Trophoblast cell (in vitro differentiated cells and primary cell): ENCODE results near the gene USP20.
"Not testable (repeated sequence)": the region's sequence is repeated elsewhere in the genome, so short reads cannot be mapped to it uniquely, and the experiment has no call there.

ENCODE experiments used
- DNase-seq, 2 donors: peaks; one replicate each; pipeline ENCODE4 v3.0.0-alpha.2; 2016
- H2AFZ ChIP-seq: 2 replicates; pipeline ENCODE4 v1.6.1; 2013; ENCODE audit warnings: low read length, moderate library complexity, mild to moderate bottlenecking; ENCODE audit not compliant: insufficient read depth, poor library complexity
- H2AK5ac ChIP-seq: 2 replicates; pipeline ENCODE4 v1.6.1; 2013; ENCODE audit warnings: mild to moderate bottlenecking, low read length
- H2BK120ac ChIP-seq: 2 replicates; pipeline ENCODE4 v1.6.1; 2013; ENCODE audit warnings: low read length, mild to moderate bottlenecking, moderate library complexity; ENCODE audit not compliant: insufficient read depth, poor library complexity
- H2BK12ac ChIP-seq: 2 replicates; pipeline ENCODE4 v1.6.1; 2013; ENCODE audit warnings: mild to moderate bottlenecking, low read length, moderate library complexity
- H2BK5ac ChIP-seq: 2 replicates; pipeline ENCODE4 v1.6.1; 2013; ENCODE audit warnings: low read length, low read depth, moderate library complexity, mild to moderate bottlenecking; ENCODE audit not compliant: poor library complexity
- H3K14ac ChIP-seq: 2 replicates; pipeline ENCODE4 v1.6.1; 2013; ENCODE audit warnings: mild to moderate bottlenecking, low read length
- H3K18ac ChIP-seq: 2 replicates; pipeline ENCODE4 v1.6.1; 2013; ENCODE audit warnings: mild to moderate bottlenecking, low read length
- H3K23ac ChIP-seq: 2 replicates; pipeline ENCODE4 v1.6.1; 2013; ENCODE audit warnings: low read length
- H3K27ac ChIP-seq: 2 replicates; pipeline ENCODE4 v1.5.1; 2013; ENCODE audit warnings: low read depth, mild to moderate bottlenecking, inconsistent platforms, low read length, moderate library complexity
- H3K27me3 ChIP-seq: 2 replicates; pipeline ENCODE4 v1.6.1; 2013; ENCODE audit warnings: inconsistent platforms, mild to moderate bottlenecking, low read length, moderate library complexity; ENCODE audit not compliant: insufficient read depth
- H3K36me3 ChIP-seq, 2 experiments: 1 replicate in 1 of 2; 2 replicates in 1 of 2; pipeline ENCODE4 v1.6.1; 2013; ENCODE audit warnings: low read length in 2 of 2, mild to moderate bottlenecking in 2 of 2, moderate library complexity in 1 of 2; ENCODE audit not compliant: insufficient read depth in 2 of 2, control insufficient read depth in 1 of 2
- H3K4ac ChIP-seq: 2 replicates; pipeline ENCODE4 v1.6.1; 2013; ENCODE audit warnings: low read depth, mild to moderate bottlenecking, low read length, moderate library complexity
- H3K4me1 ChIP-seq, 2 experiments: 1 replicate in 1 of 2; 2 replicates in 1 of 2; pipeline ENCODE4 v1.6.1; 2013; ENCODE audit warnings: low read length in 2 of 2, mild to moderate bottlenecking in 2 of 2, moderate library complexity in 1 of 2; ENCODE audit not compliant: insufficient read depth in 2 of 2, control insufficient read depth in 1 of 2
- H3K4me2 ChIP-seq: 2 replicates; pipeline ENCODE4 v1.6.1; 2013; ENCODE audit warnings: inconsistent platforms, mild to moderate bottlenecking, low read length, moderate library complexity
- H3K4me3 ChIP-seq: 2 replicates; pipeline ENCODE4 v1.5.1; 2013; ENCODE audit warnings: mild to moderate bottlenecking, low read depth, low read length, inconsistent platforms
- H3K79me1 ChIP-seq: one replicate; pipeline ENCODE4 v1.6.1; 2013; ENCODE audit warnings: low read length
- H3K79me2 ChIP-seq: 2 replicates; pipeline ENCODE4 v1.6.1; 2013; ENCODE audit warnings: low read length, mild to moderate bottlenecking; ENCODE audit not compliant: control insufficient read depth, insufficient read depth, poor library complexity
- H3K9ac ChIP-seq: 2 replicates; pipeline ENCODE4 v1.6.1; 2013; ENCODE audit warnings: mild to moderate bottlenecking, low read length
- H3K9me3 ChIP-seq: 2 replicates; pipeline ENCODE4 v1.6.1; 2013; ENCODE audit warnings: low read depth, mild to moderate bottlenecking, control low read depth, inconsistent platforms, low read length; ENCODE audit not compliant: insufficient read depth
- H4K12ac ChIP-seq: 2 replicates; pipeline ENCODE4 v1.6.1; 2013; ENCODE audit warnings: low read depth, mild to moderate bottlenecking, low read length, moderate library complexity
- H4K8ac ChIP-seq: 2 replicates; pipeline ENCODE4 v1.6.1; 2013; ENCODE audit warnings: low read depth, mild to moderate bottlenecking, low read length, moderate library complexity
- H4K91ac ChIP-seq: one replicate; pipeline ENCODE4 v1.6.1; 2013; ENCODE audit warnings: low read depth, mild to moderate bottlenecking, low read length, moderate library complexity
- WGBS: extraction: QIAGEN DNeasy Blood & Tissue Kit; methylation state at CpG from one replicate; pipeline ENCODE4 v1.1.7; 2013; ENCODE audit warnings: missing lambda C conversion rate; ENCODE audit not compliant: insufficient read length, insufficient coverage; ENCODE audit errors: extremely low coverage; 5-methylcytosine and 5-hydroxymethylcytosine counted together

USP20 gene

GRCh38 chr9:129796029-129796428 is 39.2 kb upstream of the USP20 start:
- not testable (repeated sequence) for H2BK5ac ChIP-seq, H2AFZ ChIP-seq, H3K27me3 ChIP-seq, H3K4me2 ChIP-seq, H2AK5ac ChIP-seq, H3K4ac ChIP-seq, H4K8ac ChIP-seq, H4K91ac ChIP-seq, H3K9ac ChIP-seq, H3K23ac ChIP-seq, DNase-seq, H3K36me3 ChIP-seq, H3K79me1 ChIP-seq, H3K4me1 ChIP-seq, H3K27ac ChIP-seq, H3K14ac ChIP-seq, H3K9me3 ChIP-seq, H3K18ac ChIP-seq, H3K79me2 ChIP-seq, H3K4me3 ChIP-seq, H2BK12ac ChIP-seq, H4K12ac ChIP-seq, H2BK120ac ChIP-seq
- no CpG with 5 or more reads among the region's 2 CpGs for WGBS

GRCh38 chr9:129798973-129799372 is 36.3 kb upstream of the USP20 start:
- Histone ChIP-seq H3K27me3 (no peaks in the 10 kb centered on the region), H3K4me1 (peaks cover 4 to 5% of the 10 kb centered on the region in 2 experiments), H3K36me3 (no peaks in the 10 kb centered on the region), H3K18ac (no peak overlapping the region), H3K23ac (no peak overlapping the region), H3K4ac (no peak overlapping the region), H3K9me3 (no peaks in the 10 kb centered on the region), H2AK5ac (no peak overlapping the region), H3K14ac (no peak overlapping the region), H4K8ac (no peak overlapping the region), H3K4me2 (no peak overlapping the region), H2BK5ac (no peak overlapping the region), H3K27ac (no peak overlapping the region), H3K79me1 (peaks cover 2% of the 10 kb centered on the region), H4K91ac (no peak overlapping the region), H3K4me3 (no peak overlapping the region), H4K12ac (no peak overlapping the region), H3K79me2 (peaks cover 3% of the 10 kb centered on the region), H3K9ac (no peak overlapping the region), H2BK120ac (no peak overlapping the region), H2BK12ac (no peak overlapping the region), H2AFZ (no peak overlapping the region)
- no CpG with 5 or more reads among the region's 6 CpGs for WGBS
- DNase-seq = no peak

- Histone ChIP-seq H3K79me1 (peaks cover 2% of the 10 kb centered on the region), H2BK120ac (no peak overlapping the region), H3K4me1 (peaks cover 5% of the 10 kb centered on the region in 2 experiments), H2AK5ac (peak overlapping the region; percentile 47), H3K4me3 (no peak overlapping the region), H3K4ac (no peak overlapping the region), H3K27ac (no peak overlapping the region), H3K27me3 (no peaks in the 10 kb centered on the region), H2BK5ac (no peak overlapping the region), H3K18ac (no peak overlapping the region), H2BK12ac (no peak overlapping the region), H3K14ac (no peak overlapping the region), H3K23ac (no peak overlapping the region), H4K12ac (no peak overlapping the region), H3K9ac (no peak overlapping the region), H2AFZ (no peak overlapping the region), H3K9me3 (no peaks in the 10 kb centered on the region), H4K8ac (no peak overlapping the region), H4K91ac (no peak overlapping the region), H3K79me2 (peaks cover 3% of the 10 kb centered on the region), H3K36me3 (peaks cover 2 to 5% of the 10 kb centered on the region in 2 experiments), H3K4me2 (no peak overlapping the region)
- DNase-seq = no peak
- WGBS = no CpG with 5 or more reads among the region's 17 CpGs
Measured at GRCh38 chr9:129801504-129801903, 33.8 kb upstream of the USP20 start.

- peak within 1 kb of the TSS; percentile 3 for H4K91ac ChIP-seq
- H3K36me3 ChIP-seq = peaks cover 9 to 14% of the 10 kb centered on the region in 2 experiments
- peak within 1 kb of the TSS; percentile 15 for H2BK12ac ChIP-seq
- peak within 1 kb of the TSS; percentile 55 for H2AFZ ChIP-seq
- peak within 1 kb of the TSS; percentile 50 for H3K14ac ChIP-seq
- no peak within 1 kb of the TSS for H3K27ac ChIP-seq
- peak within 1 kb of the TSS; percentile 67 for H4K8ac ChIP-seq
- peaks cover 2% of the 10 kb centered on the region for H3K79me1 ChIP-seq
- no peaks in the 10 kb centered on the region for H3K9me3 ChIP-seq
- H3K4me2 ChIP-seq = peak within 1 kb of the TSS; percentile 85
- H3K4ac ChIP-seq = peak within 1 kb of the TSS; percentile 39
- WGBS = no CpG with 5 or more reads among the region's 93 CpGs
- H4K12ac ChIP-seq = peak within 1 kb of the TSS; percentile 36
- H2BK120ac ChIP-seq = peak within 1 kb of the TSS; percentile 23
- peak within 1 kb of the TSS; percentile 48 for H3K18ac ChIP-seq
- peaks cover 3% of the 10 kb centered on the region for H3K79me2 ChIP-seq
- no peak within 1 kb of the TSS for H3K23ac ChIP-seq
- H2AK5ac ChIP-seq = no peak within 1 kb of the TSS
- peaks cover 5% of the 10 kb centered on the region in 2 experiments for H3K4me1 ChIP-seq
- peak within 1 kb of the TSS; percentile 31 for H3K9ac ChIP-seq
- no peak within 1 kb of the TSS for H2BK5ac ChIP-seq
- H3K4me3 ChIP-seq = peak within 1 kb of the TSS; percentile 99
- DNase-seq = peak; percentile 96 to 98
- H3K27me3 ChIP-seq = no peaks in the 10 kb centered on the region
Measured at GRCh38 chr9:129802833-129803675, 32.2 kb upstream of the USP20 start, which contains the start of gene TOR1B. TOR1B (plus strand) TSS chr9:129803184; CDS start chr9:129803213, 29 bp downstream.
